Esophagus squamous epithelium (tissue), 5 donors: ENCODE measurements around the gene TLE1. TPM values are rescaled to one million over a fixed set of nuclear protein-coding genes. Genes with fewer than 3 reads are reported as not detected.

Source experiments
- DNase-seq: peaks from one replicate; lab custom pipeline; 2025; lab: John Stamatoyannopoulos, UW
- H3K27ac ChIP-seq, 4 donors: fragments of 200-600 bp; sonication (generic); one replicate each; pipeline ENCODE4 v1.5.1; 2016 to 2019; ENCODE audit warnings: mild to moderate bottlenecking in 1 of 4
- H3K27me3 ChIP-seq, 4 donors: fragments of 200-600 bp; sonication (generic); 1 replicate in 3 of 4; 2 replicates in 1 of 4; pipeline versions ENCODE4 v1.5.1 to v1.6.0; 2017 to 2021; ENCODE audit warnings: antibody characterized with exemption in 1 of 4
- H3K36me3 ChIP-seq, 3 donors: fragments of 200-600 bp; sonication (generic); one replicate each; pipeline ENCODE4 v1.5.1; 2016 to 2019
- H3K4me1 ChIP-seq, 3 donors: fragments of 200-600 bp; sonication (generic); one replicate each; pipeline ENCODE4 v1.5.1; 2017 to 2019
- H3K4me3 ChIP-seq, 4 donors: fragments of 200-600 bp; sonication (generic); 1 replicate in 3 of 4; 2 replicates in 1 of 4; pipeline ENCODE4 v1.5.1; 2016 to 2019; ENCODE audit warnings: mild to moderate bottlenecking in 2 of 4, moderate library complexity in 1 of 4
- H3K9me3 ChIP-seq, 3 donors: fragments of 200-600 bp; sonication (generic); one replicate each; pipeline ENCODE4 v1.5.1; 2016 to 2019
- CTCF ChIP-seq, 6 experiments: fragments of 450-650 bp in 4 of 6; fragments of 200-600 bp in 2 of 6; sonication (generic) in 2 of 6; IDR thresholded peaks; one replicate each; pipeline ENCODE4 v1.5.1; 2016 to 2019; ENCODE audit warnings: antibody characterized with exemption in 6 of 6, mild to moderate bottlenecking in 4 of 6, moderate library complexity in 4 of 6
- POLR2A ChIP-seq, 4 donors: fragments of 450-650 bp; IDR thresholded peaks; one replicate each; pipeline ENCODE4 v1.6.1; 2017; ENCODE audit warnings: antibody characterized with exemption in 4 of 4, mild to moderate bottlenecking in 4 of 4, moderate library complexity in 3 of 4
- WGBS, 2 donors: methylation state at CpG; one replicate each; pipeline ENCODE4 v1.1.5; 2018; 5-methylcytosine and 5-hydroxymethylcytosine counted together
- intact Hi-C: fragments of 100-400 bp; cut with DNase I; formaldehyde crosslinking; loops from one replicate; pipeline ENCODE4 v1.15.0; 2022
- total RNA-seq, 4 donors: library from RNA; depleted of rRNA; stranded (reverse); fragments of >200 nt; gene quantifications; one replicate each; pipeline ENCODE4 v1.1.0, GENCODE V29; 2016
- donor health status: DM: yes; HTN: yes; CAD: no.

Gene TLE1
- total RNA-seq, 4 donors from 2014 or later = 17.1 to 43.3 (median 20.4) TPM

- no peak for DNase-seq
- Histone ChIP-seq H3K27ac (peak overlapping the region in 2 of 4 donors; percentile 12 to 47), H3K27me3 (no peaks in the 10 kb centered on the region), H3K4me3 (no peak overlapping the region), H3K9me3 (no peaks in the 10 kb centered on the region), H3K36me3 (peaks cover 0 to 81% (median 0%) of the 10 kb centered on the region in 3 donors), H3K4me1 (peaks cover 0 to 52% (median 21%) of the 10 kb centered on the region in 3 donors)
- WGBS, 2 donors = 35 to 50% methylated on average over 1 of the region's 1 CpG
- TF ChIP-seq CTCF (IDR thresholded peaks at IDR 0.05) = no peak
- no peak for TF ChIP-seq POLR2A (IDR thresholded peaks at IDR 0.05)
- intact Hi-C loops = no loop called here
Observed at GRCh38 chr9:81599837-81600236, 89.5 kb downstream of the TLE1 start.

- Histone ChIP-seq H3K4me3 (no peak overlapping the region), H3K9me3 (no peaks in the 10 kb centered on the region), H3K4me1 (peaks cover 0 to 57% (median 21%) of the 10 kb centered on the region in 3 donors), H3K27ac (peak overlapping the region in 3 of 4 donors; percentile 14 to 47 (median 29)), H3K27me3 (no peaks in the 10 kb centered on the region), H3K36me3 (peaks cover 0 to 71% (median 0%) of the 10 kb centered on the region in 3 donors)
- no peak for TF ChIP-seq CTCF (IDR thresholded peaks at IDR 0.05)
- no peak for TF ChIP-seq POLR2A (IDR thresholded peaks at IDR 0.05)
- no peak for DNase-seq
- WGBS, 2 donors = 83 to 100% methylated on average over 1 of the region's 1 CpG
- intact Hi-C loops = no loop called here
Observed at GRCh38 chr9:81598811-81599210, 90.5 kb downstream of the TLE1 start.

GRCh38 chr9:81598123-81598497 is 91.2 kb downstream of the TLE1 start:
- intact Hi-C loops = no loop called here

GRCh38 chr9:81597419-81598122 is 91.8 kb downstream of the TLE1 start:
- Histone ChIP-seq H3K4me1 (peaks cover 0 to 57% (median 21%) of the 10 kb centered on the region in 3 donors), H3K4me3 (no peak overlapping the region), H3K27ac (peak overlapping the region in 2 of 4 donors; percentile 24 to 45), H3K9me3 (no peaks in the 10 kb centered on the region), H3K36me3 (peaks cover 0 to 67% (median 0%) of the 10 kb centered on the region in 3 donors), H3K27me3 (no peaks in the 10 kb centered on the region)
- DNase-seq = no peak
- 69 to 78% methylated on average over 12 of the region's 12 CpGs for WGBS, 2 donors
- intact Hi-C loops = no loop called here
- TF ChIP-seq POLR2A (IDR thresholded peaks at IDR 0.05) (no peak), CTCF (IDR thresholded peaks at IDR 0.05) (no peak)

More at GRCh38 chr9:81598123-81598497, 91.2 kb downstream of the TLE1 start:
- H3K4me1 ChIP-seq = peaks cover 0 to 57% (median 21%) of the 10 kb centered on the region in 3 donors
- TF ChIP-seq POLR2A (IDR thresholded peaks at IDR 0.05) = no peak
- H3K9me3 ChIP-seq = no peaks in the 10 kb centered on the region
- no peak for DNase-seq
- 85 to 90% methylated on average over 8 to 9 of the region's 9 CpGs for WGBS, 2 donors
- H3K27me3 ChIP-seq = no peaks in the 10 kb centered on the region
- H3K27ac ChIP-seq = peak overlapping the region in 3 of 4 donors; percentile 14 to 47 (median 29)
- H3K4me3 ChIP-seq = no peak overlapping the region
- peaks cover 0 to 67% (median 0%) of the 10 kb centered on the region in 3 donors for H3K36me3 ChIP-seq

GRCh38 chr9:81596679-81597418 is 92.5 kb downstream of the TLE1 start:
- Histone ChIP-seq H3K36me3 (peaks cover 0 to 67% (median 0%) of the 10 kb centered on the region in 3 donors), H3K4me3 (no peak overlapping the region), H3K27ac (peak overlapping the region in 2 of 4 donors; percentile 1 to 4), H3K9me3 (no peaks in the 10 kb centered on the region), H3K4me1 (peaks cover 0 to 54% (median 25%) of the 10 kb centered on the region in 3 donors), H3K27me3 (no peaks in the 10 kb centered on the region)
- WGBS, 2 donors = 80 to 81% methylated on average over 13 of the region's 13 CpGs
- no peak for DNase-seq
- intact Hi-C loops = no loop called here
- TF ChIP-seq POLR2A (IDR thresholded peaks at IDR 0.05) = no peak
- TF ChIP-seq CTCF (IDR thresholded peaks at IDR 0.05) = no peak
